KOPT-K1 (cell line): ENCODE results near the gene SAMD4A.

ENCODE experiments used
- H3K27ac ChIP-seq: fragments of 200-600 bp; sonication (generic); 2 replicates; pipeline ENCODE4 v1.5.1; 2016; ENCODE audit warnings: antibody characterized with exemption, mild to moderate bottlenecking, low read depth, low read length; ENCODE audit not compliant: poor library complexity, severe bottlenecking
- H3K36me3 ChIP-seq: fragments of 200-600 bp; sonication (generic); 2 replicates; pipeline ENCODE4 v1.5.1; 2017; ENCODE audit warnings: antibody characterized with exemption, mild to moderate bottlenecking, low read length, moderate library complexity; ENCODE audit not compliant: insufficient read depth
- H3K9me3 ChIP-seq: fragments of 200-600 bp; sonication (generic); 2 replicates; pipeline ENCODE4 v1.5.1; 2017; ENCODE audit warnings: antibody characterized with exemption, low read length, mild to moderate bottlenecking; ENCODE audit not compliant: insufficient read depth, poor library complexity, severe bottlenecking

The SAMD4A gene

GRCh38 chr14:54574528-54574927, 7.6 kb downstream of the SAMD4A start:
- Histone ChIP-seq H3K27ac (no peak overlapping the region), H3K9me3 (peaks cover 24% of the 10 kb centered on the region), H3K36me3 (no peaks in the 10 kb centered on the region)

- H3K27ac ChIP-seq = no peak overlapping the region
- H3K36me3 ChIP-seq = no peaks in the 10 kb centered on the region
- peaks cover 13% of the 10 kb centered on the region for H3K9me3 ChIP-seq
These were observed 10.6 kb downstream of the SAMD4A start for GRCh38 chr14:54577494-54577893.

- Histone ChIP-seq H3K36me3 (no peaks in the 10 kb centered on the region), H3K27ac (no peak overlapping the region)
These were observed 11.0 kb downstream of the SAMD4A start for GRCh38 chr14:54577977-54578376.

GRCh38 chr14:54579621-54580020, 12.7 kb downstream of the SAMD4A start:
- Histone ChIP-seq H3K27ac (no peak overlapping the region), H3K9me3 (no peaks in the 10 kb centered on the region), H3K36me3 (no peaks in the 10 kb centered on the region)

More at GRCh38 chr14:54577977-54578376, 11.0 kb downstream of the SAMD4A start:
- peaks cover 9% of the 10 kb centered on the region for H3K9me3 ChIP-seq

- H3K36me3 ChIP-seq = no peaks in the 10 kb centered on the region
- H3K9me3 ChIP-seq = no peaks in the 10 kb centered on the region
- H3K27ac ChIP-seq = no peak overlapping the region
These were observed 14.0 kb downstream of the SAMD4A start for GRCh38 chr14:54580933-54581332.

GRCh38 chr14:54582334-54582733, 15.4 kb downstream of the SAMD4A start:
- Histone ChIP-seq H3K36me3 (no peaks in the 10 kb centered on the region), H3K9me3 (no peaks in the 10 kb centered on the region), H3K27ac (no peak overlapping the region)

- H3K9me3 ChIP-seq = no peaks in the 10 kb centered on the region
- H3K36me3 ChIP-seq = no peaks in the 10 kb centered on the region
- no peak overlapping the region for H3K27ac ChIP-seq
These were observed 17.2 kb downstream of the SAMD4A start for GRCh38 chr14:54584097-54584496.

- Histone ChIP-seq H3K36me3 (no peaks in the 10 kb centered on the region), H3K9me3 (no peaks in the 10 kb centered on the region), H3K27ac (no peak overlapping the region)
These were observed 18.3 kb downstream of the SAMD4A start for GRCh38 chr14:54585214-54585613.

- Histone ChIP-seq H3K27ac (no peak overlapping the region), H3K36me3 (no peaks in the 10 kb centered on the region), H3K9me3 (no peaks in the 10 kb centered on the region)
These were observed 22.1 kb downstream of the SAMD4A start for GRCh38 chr14:54589076-54589475.

GRCh38 chr14:54589843-54590242, 22.9 kb downstream of the SAMD4A start:
- no peak overlapping the region for H3K27ac ChIP-seq
- no peaks in the 10 kb centered on the region for H3K36me3 ChIP-seq

GRCh38 chr14:54590481-54590880, 23.6 kb downstream of the SAMD4A start:
- Histone ChIP-seq H3K27ac (no peak overlapping the region), H3K36me3 (no peaks in the 10 kb centered on the region)

More at GRCh38 chr14:54589843-54590242, 22.9 kb downstream of the SAMD4A start:
- H3K9me3 ChIP-seq = no peaks in the 10 kb centered on the region

GRCh38 chr14:54591461-54591860, 24.5 kb downstream of the SAMD4A start:
- Histone ChIP-seq H3K27ac (no peak overlapping the region), H3K9me3 (no peaks in the 10 kb centered on the region), H3K36me3 (no peaks in the 10 kb centered on the region)

More at GRCh38 chr14:54590481-54590880, 23.6 kb downstream of the SAMD4A start:
- H3K9me3 ChIP-seq = no peaks in the 10 kb centered on the region

GRCh38 chr14:54591866-54592265, 24.9 kb downstream of the SAMD4A start:
- no peaks in the 10 kb centered on the region for H3K36me3 ChIP-seq
- no peaks in the 10 kb centered on the region for H3K9me3 ChIP-seq
- H3K27ac ChIP-seq = no peak overlapping the region

- no peak overlapping the region for H3K27ac ChIP-seq
- no peaks in the 10 kb centered on the region for H3K36me3 ChIP-seq
- H3K9me3 ChIP-seq = no peaks in the 10 kb centered on the region
These were observed 26.9 kb downstream of the SAMD4A start for GRCh38 chr14:54593860-54594259.

GRCh38 chr14:54594537-54594936, 27.6 kb downstream of the SAMD4A start:
- Histone ChIP-seq H3K36me3 (no peaks in the 10 kb centered on the region), H3K9me3 (no peaks in the 10 kb centered on the region), H3K27ac (no peak overlapping the region)

GRCh38 chr14:54597795-54598443, 31.0 kb downstream of the SAMD4A start:
- Histone ChIP-seq H3K27ac (no peak overlapping the region), H3K9me3 (no peaks in the 10 kb centered on the region), H3K36me3 (no peaks in the 10 kb centered on the region)
